Measurements from ENCODE around the gene MGAT5B. TPM values are rescaled to one million over a fixed set of nuclear protein-coding genes. Genes with fewer than 3 reads are reported as not detected.

MGAT5B gene
- total and polyA plus RNA-seq, 2 of the 13 experiments (the other 11 are each of a cell fraction or from before 2014, with no cell fraction given), result 0.07 to 0.13 TPM

- no peak for DNase-seq (ENCODE audit: low spot score)
- in situ Hi-C loops (cut with HindIII; ENCODE audit: extremely low pct_ligation_motif_present, low pct_unique_long_range_greater_than_20kb) (no loop called here), intact Hi-C loops (cut with micrococcal nuclease; ENCODE audit: unreplicated experiment) (loop anchor here (1.0 kb wide), 1 partner anchor 72 kb away; the partner anchor contains the start of gene MGAT5B)
- WGBS (ENCODE audit: low lambda C conversion rate), result 40% methylated on average over 13 of the region's 14 CpGs
- Histone ChIP-seq H4K20me1 (ENCODE audit: insufficient read depth, low read length) (peaks cover 4% of the 10 kb centered on the region; the same call in 1 of the 2 replicates), H3K27me3 (ENCODE audit: control insufficient read depth in 1 of 2, insufficient read depth in 2 of 2, low read length in 2 of 2) (peaks cover 10 to 38% of the 10 kb centered on the region in 2 experiments), H3K9me3 (ENCODE audit: low read length) (no peaks in the 10 kb centered on the region), H2AFZ (ENCODE audit: low read length) (no peak overlapping the region), H3K4me2 (ENCODE audit: low read depth, low read length) (no peak overlapping the region), H3K4me1 (ENCODE audit: insufficient read depth, low read length) (peaks cover 9% of the 10 kb centered on the region), H3K79me2 (ENCODE audit: insufficient read depth, low read length) (no peaks in the 10 kb centered on the region), H3K4me3 (replicated peaks in 1 of 3; ENCODE audit: insufficient read depth in 1 of 3, low read depth in 2 of 3, low read length in 3 of 3) (no peak overlapping the region), H3K36me3 (replicated peaks in 1 of 2; ENCODE audit: control insufficient read depth in 1 of 2, insufficient read depth in 2 of 2, low read length in 2 of 2) (no peaks in the 10 kb centered on the region; a peak in 1 of 5 replicates), H3K9ac (ENCODE audit: insufficient read depth, low read depth, low read length) (no peak overlapping the region), H3K27ac (ENCODE audit: extremely low read length, insufficient read depth, low read length) (no peak overlapping the region)
- no peak for ATAC-seq
- ChIA-PET CTCF (ENCODE audit: low intra/inter-chr PET ratio, low total read pairs) (no interaction called here), POLR2A (no interaction called here)
- no peak for FAIRE-seq
- TF ChIP-seq ZNF431 (CRISPR knock-in tag; IDR thresholded peaks at IDR 0.05; ENCODE audit: borderline replicate concordance, low read depth) (no peak), SALL1 (CRISPR knock-in tag; IDR thresholded peaks at IDR 0.05) (no peak), NFIB (CRISPR knock-in tag; IDR thresholded peaks at IDR 0.05; ENCODE audit: borderline replicate concordance) (no peak), THAP8 (CRISPR knock-in tag; IDR thresholded peaks at IDR 0.05; ENCODE audit: borderline replicate concordance) (no peak), CBFB (CRISPR knock-in tag; IDR thresholded peaks at IDR 0.05) (no peak), ELF1 (CRISPR knock-in tag; IDR thresholded peaks at IDR 0.05) (no peak), ZFP82 (CRISPR knock-in tag; IDR thresholded peaks at IDR 0.05; ENCODE audit: borderline replicate concordance) (no peak), ZNF24 (IDR thresholded peaks at IDR 0.05) (no peak), XBP1 (CRISPR knock-in tag; IDR thresholded peaks at IDR 0.05) (no peak), HES4 (CRISPR knock-in tag; IDR thresholded peaks at IDR 0.05; ENCODE audit: borderline replicate concordance) (no peak), ZNF777 (CRISPR knock-in tag; IDR thresholded peaks at IDR 0.05) (no peak), ZNF639 (CRISPR knock-in tag; conservative IDR thresholded peaks at IDR 0.05) (no peak), ZNF547 (CRISPR knock-in tag; IDR thresholded peaks at IDR 0.05) (no peak), HMG20A (CRISPR knock-in tag; IDR thresholded peaks at IDR 0.05; ENCODE audit: borderline replicate concordance) (no peak), BRF2 (CRISPR knock-in tag; IDR thresholded peaks at IDR 0.05) (no peak), ZNF576 (CRISPR knock-in tag; IDR thresholded peaks at IDR 0.05) (no peak), ZMYM2 (CRISPR knock-in tag; IDR thresholded peaks at IDR 0.05) (no peak), ZBTB46 (CRISPR knock-in tag; IDR thresholded peaks at IDR 0.05; ENCODE audit: borderline replicate concordance) (no peak), ATF5 (CRISPR knock-in tag; IDR thresholded peaks at IDR 0.05; ENCODE audit: low read depth) (no peak)
- BruUV-seq (replicated peaks), result no TSS peak
Measured at GRCh38 chr17:76940295-76940694, 72.1 kb downstream of the MGAT5B start.

Measured in HepG2 (cell line).